AG04449 (cell line): ENCODE measurements around the gene RAN.

Experiments used
- CTCF ChIA-PET: fragments of 350-600 bp; formaldehyde crosslinking; extraction: SDS; loops from one replicate; lab custom pipeline; 2021; ENCODE audit warnings: antibody characterized with exemption; lab: Yijun Ruan, JAX
- POLR2A ChIA-PET: fragments of 400-600, 350-600 bp; formaldehyde crosslinking; extraction: SDS; loops from one replicate; lab custom pipeline; 2020; ENCODE audit warnings: antibody characterized with exemption, inconsistent platforms; lab: Yijun Ruan, JAX
- DNase-seq: peaks from one replicate; pipeline ENCODE4 v3.0.0-alpha.2; 2010; ENCODE audit warnings: low read depth, low spot score
- H3K4me3 ChIP-seq: 2 replicates; pipeline ENCODE4 v1.5.1; 2011; ENCODE audit warnings: low read depth, mild to moderate bottlenecking, control low read depth, low read length
- TF ChIP-seq, protein P1 (sequence below): IDR thresholded peaks from one replicate; pipeline ENCODE4 v1.5.1; 2011; ENCODE audit warnings: mild to moderate bottlenecking, moderate library complexity, low read length, control low read depth, inconsistent platforms; ENCODE audit not compliant: insufficient read depth; ENCODE audit errors: missing control alignments

The RAN gene

GRCh38 chr12:130909111-130909510 lies 37.2 kb downstream of the RAN start:
- ChIA-PET POLR2A (no interaction called here), CTCF (no interaction called here)
- DNase-seq, result no peak
- no peak overlapping the region for H3K4me3 ChIP-seq
- TF ChIP-seq, protein P1, sequence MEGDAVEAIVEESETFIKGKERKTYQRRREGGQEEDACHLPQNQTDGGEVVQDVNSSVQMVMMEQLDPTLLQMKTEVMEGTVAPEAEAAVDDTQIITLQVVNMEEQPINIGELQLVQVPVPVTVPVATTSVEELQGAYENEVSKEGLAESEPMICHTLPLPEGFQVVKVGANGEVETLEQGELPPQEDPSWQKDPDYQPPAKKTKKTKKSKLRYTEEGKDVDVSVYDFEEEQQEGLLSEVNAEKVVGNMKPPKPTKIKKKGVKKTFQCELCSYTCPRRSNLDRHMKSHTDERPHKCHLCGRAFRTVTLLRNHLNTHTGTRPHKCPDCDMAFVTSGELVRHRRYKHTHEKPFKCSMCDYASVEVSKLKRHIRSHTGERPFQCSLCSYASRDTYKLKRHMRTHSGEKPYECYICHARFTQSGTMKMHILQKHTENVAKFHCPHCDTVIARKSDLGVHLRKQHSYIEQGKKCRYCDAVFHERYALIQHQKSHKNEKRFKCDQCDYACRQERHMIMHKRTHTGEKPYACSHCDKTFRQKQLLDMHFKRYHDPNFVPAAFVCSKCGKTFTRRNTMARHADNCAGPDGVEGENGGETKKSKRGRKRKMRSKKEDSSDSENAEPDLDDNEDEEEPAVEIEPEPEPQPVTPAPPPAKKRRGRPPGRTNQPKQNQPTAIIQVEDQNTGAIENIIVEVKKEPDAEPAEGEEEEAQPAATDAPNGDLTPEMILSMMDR, result no peak

- H3K4me3 ChIP-seq, result no peak overlapping the region
- POLR2A ChIA-PET, result no interaction called here
- TF ChIP-seq, protein P1, result no peak
- CTCF ChIA-PET, result no interaction called here
- no peak for DNase-seq
Observed at GRCh38 chr12:130911193-130911592, 39.3 kb downstream of the RAN start.

GRCh38 chr12:130911933-130912332 lies 40.1 kb downstream of the RAN start:
- TF ChIP-seq, protein P1, result no peak
- ChIA-PET CTCF (no interaction called here), POLR2A (no interaction called here)
- H3K4me3 ChIP-seq, result no peak overlapping the region
- no peak for DNase-seq

GRCh38 chr12:130916241-130916911 lies 44.5 kb downstream of the RAN start:
- H3K4me3 ChIP-seq, result no peak overlapping the region
- CTCF ChIA-PET, result interaction anchor here (0.6 to 1.6 kb wide), 6 partner anchors 10 to 888 kb away, joined by 3 to 5 read pairs (median 3); no protein-coding TSS in a partner anchor
- TF ChIP-seq, protein P1, result peak; percentile 72
- POLR2A ChIA-PET, result no interaction called here
- DNase-seq, result no peak

- POLR2A ChIA-PET, result no interaction called here
- TF ChIP-seq, protein P1, result no peak
- H3K4me3 ChIP-seq, result no peak overlapping the region
- CTCF ChIA-PET, result interaction anchor here (0.9 to 1.2 kb wide), 2 partner anchors 9 to 215 kb away, joined by 3 to 5 read pairs; no protein-coding TSS in a partner anchor
- DNase-seq, result no peak
Observed at GRCh38 chr12:130917607-130918006, 45.7 kb downstream of the RAN start.

GRCh38 chr12:130919086-130919485 lies 47.2 kb downstream of the RAN start:
- CTCF ChIA-PET, result no interaction called here
- POLR2A ChIA-PET, result no interaction called here
- DNase-seq, result no peak
- TF ChIP-seq, protein P1, result no peak
- no peak overlapping the region for H3K4me3 ChIP-seq
